HG02885 (cell line): ENCODE results near the gene KCNG1.

Source experiments
- ATAC-seq: cut with Tn5 transposase; IDR thresholded peaks from one replicate; pipeline ENCODE4 v1.9.1; 2021; ENCODE audit warnings: mild to moderate bottlenecking; ENCODE audit not compliant: unreplicated experiment, poor library complexity

Gene KCNG1

GRCh38 chr20:51036827-51037531 is 14.1 kb upstream of the KCNG1 start:
- ATAC-seq, result no peak

GRCh38 chr20:51036226-51036625 is 13.3 kb upstream of the KCNG1 start:
- ATAC-seq, result no peak

GRCh38 chr20:51034988-51035656 is 12.2 kb upstream of the KCNG1 start:
- no peak for ATAC-seq

- ATAC-seq, result no peak
Observed at GRCh38 chr20:51034476-51034875, 11.6 kb upstream of the KCNG1 start.

GRCh38 chr20:51029963-51030920 is 7.3 kb upstream of the KCNG1 start:
- ATAC-seq, result no peak

- no peak for ATAC-seq
Observed at GRCh38 chr20:51029556-51029955, 6.6 kb upstream of the KCNG1 start.

GRCh38 chr20:51028616-51029212 is 5.8 kb upstream of the KCNG1 start:
- ATAC-seq, result no peak

- ATAC-seq, result no peak
Observed at GRCh38 chr20:51027035-51027795, 4.3 kb upstream of the KCNG1 start.

GRCh38 chr20:51026269-51026668 is 3.4 kb upstream of the KCNG1 start:
- ATAC-seq, result no peak

GRCh38 chr20:51024761-51025160 is 1.9 kb upstream of the KCNG1 start:
- ATAC-seq, result no peak

GRCh38 chr20:51023617-51024155 is 779 bp upstream of the KCNG1 start:
- ATAC-seq, result no peak

- ATAC-seq, result no peak
Observed at GRCh38 chr20:51022227-51022802, 592 bp downstream of the KCNG1 start.

GRCh38 chr20:51021067-51022025 is 1.6 kb downstream of the KCNG1 start:
- ATAC-seq, result no peak

- ATAC-seq, result no peak
Observed at GRCh38 chr20:51020657-51021056, 2.2 kb downstream of the KCNG1 start.

- no peak for ATAC-seq
Observed at GRCh38 chr20:51019656-51020592, 3.0 kb downstream of the KCNG1 start.

GRCh38 chr20:51017251-51017650 is 5.7 kb downstream of the KCNG1 start:
- ATAC-seq, result no peak

- ATAC-seq, result no peak
Observed at GRCh38 chr20:51016521-51016920, 6.4 kb downstream of the KCNG1 start.
